Embryonic facial prominence (tissue), 1 donor: Measurements from ENCODE around the gene HOXA2.

Source experiments
- DNase-seq: peaks from one replicate; pipeline ENCODE4 v3.0.0-alpha.2; 2016; ENCODE audit errors: extremely low spot score

The HOXA2 gene

DNA sequence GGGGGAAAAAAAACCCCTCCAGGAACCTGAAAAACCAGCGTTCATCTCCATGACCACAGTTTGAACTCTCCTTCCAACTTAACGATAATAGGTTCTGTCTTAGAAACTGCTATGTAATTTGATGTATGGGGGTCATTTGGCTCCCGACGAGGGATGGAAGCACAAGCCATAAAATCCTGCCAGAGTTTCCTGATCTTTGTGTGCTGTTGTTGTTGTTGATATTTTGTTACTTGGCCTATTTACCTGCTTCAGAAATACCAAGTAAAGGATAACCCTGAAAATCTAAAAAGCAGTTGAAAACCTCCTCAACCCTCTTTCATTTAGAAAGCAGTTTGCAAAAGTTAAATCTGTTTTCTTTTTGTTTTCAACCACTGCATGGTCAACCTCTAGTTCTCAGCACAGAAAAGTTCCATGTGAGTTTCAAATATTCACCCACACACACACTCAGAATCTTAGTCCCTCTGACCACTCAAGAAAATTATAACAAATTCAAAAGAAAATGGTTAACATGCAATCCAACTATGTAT is 9.3 kb upstream of the HOXA2 start:
- no peak for DNase-seq

DNA sequence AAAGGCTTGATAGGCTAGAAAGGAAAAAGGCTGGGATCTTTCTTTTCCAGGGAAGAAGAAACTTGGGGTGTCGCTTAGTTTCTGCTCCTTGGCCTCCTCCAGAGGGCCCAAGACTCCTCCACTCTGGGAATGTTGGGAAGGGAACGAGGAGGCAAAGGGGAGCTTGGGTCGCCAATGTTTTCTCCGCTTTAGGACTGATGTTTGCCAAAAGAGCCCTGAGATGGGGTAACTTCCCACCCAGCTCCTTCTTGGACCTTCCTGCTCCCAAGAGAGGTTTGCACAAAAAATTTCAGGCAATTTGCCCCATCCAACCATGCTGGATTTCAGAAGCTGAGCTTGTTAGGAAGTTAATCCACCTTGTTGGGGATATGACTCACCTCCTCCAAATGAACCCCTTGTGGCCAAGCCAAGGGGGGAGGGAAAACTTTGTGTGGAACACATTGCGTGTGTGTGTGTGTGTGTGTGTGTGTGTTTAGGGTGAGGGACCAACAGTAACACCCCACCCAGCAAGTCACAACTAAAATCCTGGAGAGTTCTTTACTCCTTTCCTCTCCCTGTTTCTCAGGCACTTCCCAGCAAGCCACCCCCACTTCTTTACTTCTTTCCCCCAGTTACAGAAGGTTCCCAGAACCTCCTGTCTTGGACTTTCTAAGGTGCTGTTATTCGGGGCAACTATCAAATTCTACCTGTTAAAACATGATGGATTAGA is 8.7 kb upstream of the HOXA2 start:
- no peak for DNase-seq

DNA sequence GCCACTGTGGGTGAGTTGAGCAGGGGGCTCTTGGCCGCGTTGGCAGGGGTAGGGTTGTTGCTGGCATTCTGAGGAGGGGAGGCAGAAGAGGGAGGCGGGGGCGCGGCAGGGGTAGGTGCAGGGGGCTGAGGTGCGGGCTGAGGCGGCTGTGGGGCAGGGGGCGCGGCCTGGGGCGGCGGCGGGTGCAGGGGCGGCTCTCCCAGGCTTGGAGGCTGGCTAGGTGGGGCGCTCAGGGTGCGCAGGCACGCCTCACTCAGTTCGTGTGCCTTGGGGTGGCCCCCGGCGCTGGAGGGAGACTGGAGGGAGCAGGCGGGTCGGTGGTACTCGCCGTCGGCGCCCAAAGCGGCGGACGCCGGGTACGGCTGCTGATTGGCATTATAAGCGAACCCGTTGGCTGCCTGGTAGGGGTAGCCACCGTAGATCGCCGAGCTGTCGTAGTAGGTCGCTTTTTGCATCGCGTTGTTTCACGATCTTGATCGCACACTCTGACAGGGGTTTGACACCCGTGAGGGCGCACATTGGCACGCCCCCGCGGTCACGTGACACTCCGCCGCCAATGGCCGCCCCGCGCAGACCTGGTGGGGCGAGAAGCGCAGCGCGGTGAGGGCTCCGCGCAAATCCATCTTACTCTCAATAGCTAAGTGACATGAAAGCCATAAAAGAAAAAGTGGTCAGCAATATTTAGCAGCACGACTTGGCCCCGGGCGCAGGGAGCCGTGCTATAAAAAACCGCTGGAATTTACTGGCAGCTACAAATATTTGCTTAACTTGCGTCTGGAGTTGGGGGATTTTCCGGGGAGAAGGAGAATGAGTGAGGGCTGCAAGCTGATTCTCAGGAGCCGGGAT is 7.9 kb upstream of the HOXA2 start:
- DNase-seq, result no peak

DNA sequence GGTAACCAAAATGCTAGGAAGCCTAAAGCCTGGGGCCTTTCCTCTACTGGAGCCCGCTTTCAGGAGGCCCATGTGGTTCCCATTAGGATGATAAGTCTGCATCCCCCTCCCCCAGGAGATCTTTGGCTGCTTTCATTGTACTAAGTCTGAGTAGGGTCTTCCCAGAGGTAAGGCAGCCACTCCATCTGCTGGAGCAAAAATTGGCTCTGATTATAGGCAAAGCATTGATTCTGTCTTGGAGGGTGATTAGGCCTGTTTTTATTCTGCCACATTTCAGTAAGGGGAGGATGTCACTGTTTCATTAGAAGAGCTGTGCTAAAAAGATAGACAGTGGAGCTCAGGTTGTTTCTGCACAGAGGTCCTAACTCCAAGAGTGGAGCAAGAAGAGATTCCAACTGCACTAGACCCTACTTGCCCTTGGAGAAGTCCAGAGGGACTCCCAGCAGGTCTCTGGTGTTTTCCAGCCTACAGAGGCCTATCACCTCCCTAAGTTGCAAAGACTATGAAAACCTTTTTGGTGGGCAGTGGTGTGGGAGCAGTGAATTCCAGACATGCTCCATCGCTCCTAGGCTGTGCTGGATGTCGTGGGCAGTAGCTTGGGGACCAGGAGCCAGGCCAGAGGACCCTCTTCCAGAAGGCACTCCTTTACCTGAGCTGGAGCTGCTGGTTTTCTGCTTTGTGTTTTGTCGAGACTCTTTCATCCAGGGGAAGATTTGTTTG is 7.1 kb upstream of the HOXA2 start:
- no peak for DNase-seq

DNA sequence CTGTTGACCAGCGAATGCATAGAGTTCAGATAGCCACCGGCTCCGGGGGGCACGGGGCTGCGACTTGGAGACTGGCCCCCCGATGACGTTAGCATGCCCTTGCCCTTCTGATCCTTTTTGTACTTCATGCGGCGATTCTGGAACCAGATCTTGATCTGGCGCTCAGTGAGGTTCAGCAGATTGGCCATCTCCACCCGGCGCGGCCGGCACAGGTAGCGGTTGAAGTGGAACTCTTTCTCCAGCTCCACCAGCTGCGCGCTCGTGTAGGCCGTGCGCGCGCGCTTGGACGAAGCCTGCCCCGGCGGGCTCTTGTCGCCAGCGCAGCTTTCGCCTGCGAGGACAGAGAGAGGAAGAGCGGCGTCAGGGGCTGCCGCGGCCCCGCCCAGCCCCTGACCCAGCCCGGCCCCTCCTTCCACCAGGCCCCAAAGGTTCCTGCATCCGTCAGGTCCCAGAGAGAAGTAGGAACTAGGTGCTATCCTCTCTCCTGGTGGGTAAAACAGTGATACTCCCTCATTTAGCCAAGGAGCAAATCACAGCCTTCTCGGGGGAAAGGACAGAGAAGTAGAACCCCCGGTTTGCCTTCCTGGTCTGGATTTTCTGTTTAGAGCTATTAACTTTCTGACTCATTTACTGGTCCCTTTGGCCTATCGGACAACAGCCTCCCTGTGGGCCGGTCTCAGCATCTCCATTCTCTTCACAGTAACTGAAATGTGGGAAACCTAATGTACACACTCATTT is 6.1 kb upstream of the HOXA2 start:
- no peak for DNase-seq

DNA sequence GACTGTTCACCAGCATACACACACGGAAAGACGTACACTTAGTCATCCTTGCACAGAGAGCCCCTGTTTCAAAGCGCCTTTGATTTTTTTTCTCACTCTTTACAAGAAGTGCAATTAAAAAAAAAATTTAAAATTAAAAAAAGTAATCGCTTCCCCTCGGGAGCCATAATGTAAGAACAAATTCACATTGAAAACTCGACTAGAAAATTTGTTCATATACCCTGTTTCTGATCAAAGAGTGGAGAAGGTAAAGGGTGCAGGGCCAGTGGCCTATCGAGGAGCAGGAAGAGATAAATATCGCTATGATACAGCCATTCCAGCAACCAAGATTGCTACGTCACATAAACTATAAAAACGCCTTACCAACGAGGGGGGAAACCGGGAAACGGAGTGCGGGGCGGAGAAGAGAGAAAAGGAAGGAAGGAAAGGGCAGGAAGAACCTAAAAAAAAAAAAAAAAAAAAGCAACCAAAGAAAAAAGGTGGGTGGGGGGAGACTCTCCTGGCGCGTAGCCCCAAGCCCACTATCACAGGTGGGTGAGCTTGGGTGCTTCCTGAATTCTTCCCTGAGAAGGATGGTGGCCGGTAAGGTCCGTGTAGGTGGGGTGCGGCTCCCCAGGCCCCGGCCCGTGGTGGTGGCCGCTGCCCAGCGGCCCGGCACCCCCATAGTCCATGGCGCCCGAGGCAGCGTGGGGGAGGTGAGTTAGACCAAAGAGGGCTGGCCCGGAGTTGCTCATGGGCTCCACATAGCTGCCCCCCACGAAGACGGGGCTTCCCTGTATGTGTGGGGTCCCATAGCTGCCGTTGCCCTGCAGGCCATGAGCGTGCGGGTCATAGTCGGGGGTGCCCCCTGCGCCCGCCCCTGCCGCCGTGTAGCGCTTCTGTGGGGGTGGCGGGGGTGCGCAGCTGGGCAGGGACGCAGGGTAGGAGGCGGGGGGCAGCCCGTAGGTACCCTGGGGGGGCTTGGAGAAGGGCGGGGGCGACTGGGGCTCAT is 5.2 kb upstream of the HOXA2 start:
- no peak for DNase-seq

DNA sequence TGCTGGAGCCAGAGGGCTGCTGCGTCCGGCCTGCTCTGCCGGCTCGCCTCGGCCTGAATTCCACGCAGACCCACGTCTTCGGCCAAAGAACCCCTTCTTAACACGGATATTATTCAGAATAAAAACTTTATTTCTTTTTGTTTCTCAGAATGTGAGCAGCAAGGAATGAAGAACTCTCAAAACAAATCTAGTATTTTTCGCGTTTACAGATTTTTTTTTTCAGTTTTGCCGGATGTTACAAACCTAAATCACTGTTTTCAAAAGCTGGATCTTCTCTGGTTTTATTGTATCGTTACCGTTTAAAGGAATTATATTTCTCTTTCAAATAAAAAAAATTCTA is 4.4 kb upstream of the HOXA2 start:
- DNase-seq, result no peak

DNA sequence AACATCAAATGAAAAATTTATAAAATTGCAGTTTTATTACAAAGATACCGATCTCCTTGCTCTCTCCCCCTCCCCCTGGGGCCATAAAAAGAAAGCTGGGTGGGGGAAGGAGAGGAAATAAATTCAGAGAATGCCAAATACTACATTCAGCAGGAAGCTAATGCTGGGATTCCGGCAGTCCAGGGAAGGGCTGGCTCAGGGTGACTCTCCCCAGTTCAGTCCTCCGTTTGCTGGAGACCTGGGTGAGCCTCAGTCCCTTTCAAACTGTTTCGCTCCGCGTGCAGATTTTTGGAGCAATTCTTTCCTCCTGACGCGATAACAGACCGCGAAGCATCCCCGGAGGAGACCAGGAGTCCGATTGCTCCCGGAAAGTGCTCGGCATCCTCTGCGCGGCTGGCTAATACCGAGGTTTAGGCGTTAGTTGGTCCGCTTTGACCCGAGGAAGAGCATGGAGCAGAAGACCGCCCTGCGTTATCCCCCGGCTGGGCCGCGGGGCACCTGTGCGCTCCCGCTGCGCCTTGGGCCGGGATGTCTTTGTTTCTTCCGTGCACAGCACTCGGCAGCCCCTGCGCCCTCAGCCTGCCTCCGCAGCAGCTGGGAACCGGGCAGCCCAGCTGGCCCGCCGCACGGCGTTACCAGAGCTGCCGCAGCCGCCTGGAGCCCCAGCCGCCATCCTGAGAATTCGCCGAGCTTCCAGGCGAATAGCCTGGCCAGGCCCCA is 3.9 kb upstream of the HOXA2 start:
- DNase-seq, result no peak

DNA sequence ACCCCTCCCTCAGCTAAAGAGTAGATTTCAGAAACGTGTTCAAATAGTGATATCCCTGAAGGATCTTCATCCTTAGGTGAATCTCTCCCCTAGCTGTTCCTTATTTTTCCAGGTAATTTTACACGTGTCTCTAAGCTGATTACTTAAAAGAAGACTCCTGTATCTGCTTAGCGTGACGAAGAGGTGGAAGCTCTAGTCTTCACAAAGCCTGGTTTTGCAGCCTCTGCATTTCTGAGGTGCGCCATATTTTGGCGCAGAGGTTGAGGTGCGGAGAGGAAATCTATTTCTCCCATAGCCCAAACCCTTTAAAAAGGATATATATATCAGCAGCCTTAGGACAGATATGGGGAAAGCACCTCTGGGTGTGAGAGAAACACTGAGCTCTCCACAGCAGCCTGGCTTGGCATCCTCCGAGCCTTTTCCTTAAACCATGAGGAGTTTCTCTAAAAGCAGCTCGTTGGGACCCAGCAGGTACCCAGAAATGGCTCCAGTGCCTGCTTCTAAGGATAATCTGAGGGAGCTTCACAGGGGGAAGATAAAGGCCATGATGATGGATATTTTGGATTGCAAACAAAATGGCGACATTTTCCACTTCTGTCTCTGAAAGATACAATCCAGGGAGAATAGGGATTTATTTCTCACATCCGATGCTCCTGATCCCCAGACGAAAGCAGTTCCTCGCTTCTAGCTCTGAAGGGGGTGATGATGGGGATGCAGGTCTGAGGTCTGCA is 3.0 kb upstream of the HOXA2 start:
- DNase-seq, result no peak

DNA sequence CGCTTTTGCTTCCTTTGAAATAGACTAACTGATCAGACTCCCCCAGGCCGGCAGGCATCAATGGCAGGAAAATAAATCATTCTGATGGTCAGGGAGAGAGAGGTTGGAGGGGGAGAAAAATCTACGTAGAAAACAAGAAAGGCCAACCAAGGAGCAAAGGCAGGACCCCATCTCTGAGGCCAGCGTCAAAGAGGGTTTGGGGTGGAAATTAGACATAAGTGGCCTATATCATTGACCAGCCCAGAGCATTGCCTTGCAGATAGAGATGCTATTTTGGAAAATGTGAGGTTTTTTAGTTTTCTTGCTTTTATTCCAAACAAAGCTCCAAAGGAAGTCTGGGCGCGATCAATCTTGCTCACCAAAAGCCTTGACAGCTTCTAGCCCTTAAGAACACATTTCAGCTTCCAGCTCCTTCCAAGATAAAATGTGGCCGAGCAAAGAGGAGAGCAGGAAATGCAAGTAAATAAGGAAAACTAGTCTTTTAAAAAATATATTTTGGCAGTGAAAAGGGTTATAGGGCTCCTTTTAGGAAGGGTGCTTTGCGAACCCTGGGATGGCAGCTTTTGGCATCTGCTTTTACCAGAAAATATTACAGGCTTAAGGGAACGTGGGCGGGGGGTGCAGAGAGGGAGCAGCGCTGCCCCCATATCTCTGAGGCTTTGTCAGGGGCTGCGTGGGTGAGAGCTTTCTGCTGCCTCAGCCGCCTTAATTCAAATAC is 2.0 kb upstream of the HOXA2 start:
- DNase-seq, result no peak

DNA sequence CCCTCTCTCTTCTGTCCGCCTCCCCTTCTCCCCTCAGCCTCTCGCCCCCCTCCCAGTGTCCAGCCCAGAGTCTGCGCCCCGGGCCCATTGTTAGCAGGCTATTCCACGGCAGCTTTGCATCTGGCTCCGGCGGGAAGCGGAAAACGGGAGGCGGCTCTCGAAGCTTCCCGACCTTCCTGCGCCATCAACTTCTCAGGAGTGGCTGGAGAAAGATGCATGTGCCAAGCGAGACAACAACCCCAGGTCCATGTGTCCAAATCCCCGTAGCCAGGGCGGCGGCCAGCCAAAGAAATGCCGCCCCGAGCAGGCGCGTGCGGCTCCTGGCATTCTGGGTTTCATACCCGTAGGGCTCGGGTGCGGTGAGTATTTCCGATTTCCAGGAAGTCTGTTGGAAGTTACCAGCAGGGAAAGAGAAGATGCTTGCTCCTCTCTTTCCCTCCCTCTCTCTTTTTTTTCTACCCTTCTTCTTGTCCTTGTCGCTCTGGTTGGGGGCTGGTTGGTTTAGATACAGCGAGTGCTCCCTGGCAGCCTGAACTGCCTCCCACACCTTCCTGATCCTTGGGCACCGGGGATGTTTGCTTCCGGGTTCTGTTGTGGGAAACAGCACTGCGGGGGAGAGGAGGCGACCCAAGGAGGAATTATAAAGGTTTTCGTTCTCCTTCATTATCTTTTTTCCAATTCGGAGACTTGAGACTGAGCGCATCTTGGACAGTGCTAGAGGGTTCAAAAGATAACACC is 1.2 kb upstream of the HOXA2 start:
- DNase-seq, result no peak

DNA sequence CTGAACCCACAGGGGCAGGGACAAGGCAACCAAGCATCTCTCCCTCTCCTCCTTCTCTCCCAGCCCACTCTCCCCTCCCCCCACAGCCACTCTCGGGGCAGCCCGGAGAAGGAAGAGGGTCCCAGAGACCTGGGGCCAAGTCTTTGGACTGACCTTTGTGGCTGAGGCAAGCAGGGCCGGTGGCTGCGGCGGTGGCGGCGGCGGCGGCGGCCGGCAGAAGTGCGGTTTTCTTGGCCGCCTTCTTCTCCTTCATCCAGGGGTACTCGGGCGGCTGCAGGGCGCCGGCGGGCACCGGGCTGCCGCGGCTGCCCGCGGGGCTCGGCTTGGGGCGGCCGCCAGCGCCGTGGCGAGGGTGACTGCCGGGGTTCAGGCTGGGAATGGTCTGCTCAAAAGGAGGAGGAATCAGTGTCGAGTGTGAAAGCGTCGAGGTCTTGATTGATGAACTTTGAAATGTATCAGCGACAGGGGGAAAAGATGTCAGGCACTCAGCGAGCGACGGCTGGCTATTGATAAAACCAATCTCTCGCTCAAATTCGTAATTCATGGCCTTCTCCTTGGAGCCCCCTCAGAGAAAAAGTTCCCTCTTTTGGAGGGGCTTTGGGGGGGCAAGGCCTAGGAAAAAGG is 414 bp downstream of the HOXA2 start:
- no peak for DNase-seq

DNA sequence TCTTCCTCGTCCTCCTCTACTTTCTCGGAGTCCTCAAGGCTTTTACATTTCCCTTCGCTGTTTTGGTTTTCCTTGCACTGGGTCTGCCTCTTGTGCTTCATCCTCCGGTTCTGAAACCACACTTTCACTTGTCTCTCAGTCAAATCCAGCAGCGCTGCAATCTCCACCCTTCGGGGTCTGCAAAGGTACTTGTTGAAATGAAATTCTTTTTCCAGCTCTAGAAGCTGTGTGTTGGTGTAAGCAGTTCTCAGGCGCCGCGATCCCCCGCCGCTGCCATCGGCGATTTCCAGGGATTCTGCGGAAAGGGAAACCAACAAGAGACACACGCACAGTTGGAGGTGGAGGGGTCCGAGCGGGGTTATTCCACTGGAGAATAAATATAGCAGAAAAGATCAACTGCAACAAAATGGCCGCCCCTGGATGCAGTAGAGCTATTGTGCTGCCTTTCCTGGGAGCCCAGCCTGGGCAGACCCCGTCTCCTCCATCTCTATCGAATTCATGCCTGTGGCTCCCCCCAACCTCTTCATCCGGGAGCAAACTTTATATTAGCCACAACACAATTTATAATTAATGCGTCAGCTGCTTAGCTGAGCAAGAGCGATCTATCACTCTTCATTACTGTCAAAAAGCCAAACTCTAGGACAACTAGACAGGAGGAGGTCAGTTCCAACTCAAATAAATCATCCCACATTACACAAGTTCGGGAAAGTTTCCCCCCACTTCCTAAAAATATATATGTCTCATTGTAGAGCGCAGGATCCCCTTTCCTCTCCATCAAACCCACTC is 1.1 kb downstream of the HOXA2 start:
- DNase-seq, result no peak

DNA sequence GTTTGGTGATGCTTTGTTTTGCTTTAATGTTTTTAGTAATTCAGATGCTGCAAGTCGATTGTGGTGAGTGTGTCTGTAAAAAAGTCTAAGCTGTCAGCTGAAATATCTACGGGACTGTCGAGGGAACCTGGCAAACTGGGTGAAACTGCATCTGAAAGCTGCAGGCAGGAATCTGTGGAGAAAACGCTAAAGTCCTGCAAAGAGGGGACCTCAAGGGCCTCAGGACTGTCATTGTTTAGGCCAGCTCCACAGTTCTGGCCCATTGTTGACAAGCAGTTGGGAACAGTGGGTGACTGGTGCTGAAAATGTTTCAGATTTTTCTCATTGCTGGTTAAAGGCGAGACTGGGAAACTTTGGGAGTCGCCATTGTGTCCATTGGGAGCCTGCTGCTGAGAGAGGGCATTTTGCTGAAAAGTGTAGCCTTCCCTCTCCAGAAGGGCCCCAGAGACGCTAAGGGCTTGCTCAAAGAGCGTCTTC is 1.8 kb downstream of the HOXA2 start:
- DNase-seq, result no peak

DNA sequence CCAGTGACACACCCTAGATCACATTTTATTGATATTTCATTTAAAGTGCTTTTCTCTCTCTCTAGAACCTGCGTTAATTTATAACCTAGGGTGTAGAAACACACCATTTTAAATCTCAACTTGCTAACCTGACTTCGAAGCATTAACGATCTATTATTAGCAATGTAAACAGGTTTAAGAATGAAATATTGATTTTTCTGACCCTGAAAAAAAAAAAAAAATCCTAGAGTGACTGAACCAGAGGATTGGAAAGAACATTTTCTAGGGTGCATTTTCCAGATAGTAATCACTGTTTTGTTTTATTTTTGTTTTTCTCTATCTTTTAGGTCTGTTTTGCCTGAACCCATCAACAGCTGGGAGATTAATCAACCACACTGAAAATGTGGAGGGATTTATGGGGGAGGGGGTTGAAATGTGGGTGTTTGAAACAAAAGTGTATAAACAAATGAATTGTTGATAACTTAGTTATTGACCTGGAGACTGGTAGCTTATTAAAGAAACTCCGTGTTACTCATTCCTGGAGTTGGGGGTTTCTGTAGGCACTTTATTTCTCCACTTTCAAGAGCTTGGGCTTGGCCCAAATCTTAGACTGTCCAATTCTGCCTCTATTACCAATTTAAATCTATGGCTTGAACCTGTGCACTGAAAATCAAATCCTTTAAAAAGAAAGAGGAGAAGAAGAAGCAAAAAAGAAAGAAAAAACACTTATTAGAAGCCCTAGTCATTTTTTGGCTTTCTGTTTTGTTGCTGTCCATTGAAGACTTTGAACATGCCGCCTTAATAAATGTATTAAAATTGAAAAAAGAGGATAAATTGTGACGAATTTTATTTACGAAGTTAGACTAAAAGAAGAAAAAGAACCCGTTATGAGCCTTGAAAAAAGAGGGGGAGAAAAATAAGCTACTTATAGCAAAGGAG is 2.8 kb downstream of the HOXA2 start:
- no peak for DNase-seq
